ENCODE data around the gene CTCF. TPM values are rescaled to one million over a fixed set of nuclear protein-coding genes. Genes with fewer than 3 reads are reported as not detected.

CTCF gene
- total RNA-seq, 1 donor from 2014 or later, result 69.8 TPM

DNA sequence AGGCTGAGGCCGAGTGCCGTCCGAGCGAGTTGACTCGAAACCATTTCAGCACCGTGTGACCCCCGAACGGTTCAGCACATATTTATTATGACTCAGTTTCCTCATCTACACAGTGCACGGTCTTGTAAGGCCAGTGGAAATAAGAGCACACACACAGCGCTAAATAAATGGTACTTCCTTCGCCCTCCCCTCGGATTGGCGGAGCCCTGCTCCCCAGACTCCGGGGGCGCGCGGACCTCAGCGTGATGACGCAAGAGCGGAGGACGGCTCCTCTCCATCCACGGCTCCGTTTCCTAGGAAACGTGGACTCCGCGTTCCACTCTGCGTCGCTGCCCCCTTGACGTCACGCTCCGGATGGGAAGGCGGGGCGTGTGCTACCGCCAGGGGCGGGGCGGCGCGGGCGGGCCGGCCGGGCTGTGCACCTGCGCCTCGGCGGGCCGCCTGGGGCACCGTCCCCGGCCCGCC, 98.3 kb downstream of the CTCF start, which contains the start of gene PARD6A:
Gene PARD6A (plus strand): TSS at position 397 of the 465 bp plus-strand sequence. CDS start 79 bp downstream, outside the sequence.
- peaks cover 3% of the 10 kb centered on the region for H3K27me3 Mint-ChIP-seq
- H3K4me1 Mint-ChIP-seq (ENCODE audit: low read depth), result peaks cover 11% of the 10 kb centered on the region
- DNase-seq (ENCODE audit: low spot score, unreplicated experiment), result peak; percentile 81
- H3K36me3 Mint-ChIP-seq (ENCODE audit: insufficient read depth), result peaks cover 4% of the 10 kb centered on the region
- no peaks in the 10 kb centered on the region for H3K9me3 Mint-ChIP-seq (ENCODE audit: low read depth)
- peak within 1 kb of the TSS; percentile 88 for H3K4me3 Mint-ChIP-seq (ENCODE audit: low read depth)
- H3K27ac Mint-ChIP-seq, result peak within 1 kb of the TSS; percentile 96
- TF ChIP-seq, protein P1, sequence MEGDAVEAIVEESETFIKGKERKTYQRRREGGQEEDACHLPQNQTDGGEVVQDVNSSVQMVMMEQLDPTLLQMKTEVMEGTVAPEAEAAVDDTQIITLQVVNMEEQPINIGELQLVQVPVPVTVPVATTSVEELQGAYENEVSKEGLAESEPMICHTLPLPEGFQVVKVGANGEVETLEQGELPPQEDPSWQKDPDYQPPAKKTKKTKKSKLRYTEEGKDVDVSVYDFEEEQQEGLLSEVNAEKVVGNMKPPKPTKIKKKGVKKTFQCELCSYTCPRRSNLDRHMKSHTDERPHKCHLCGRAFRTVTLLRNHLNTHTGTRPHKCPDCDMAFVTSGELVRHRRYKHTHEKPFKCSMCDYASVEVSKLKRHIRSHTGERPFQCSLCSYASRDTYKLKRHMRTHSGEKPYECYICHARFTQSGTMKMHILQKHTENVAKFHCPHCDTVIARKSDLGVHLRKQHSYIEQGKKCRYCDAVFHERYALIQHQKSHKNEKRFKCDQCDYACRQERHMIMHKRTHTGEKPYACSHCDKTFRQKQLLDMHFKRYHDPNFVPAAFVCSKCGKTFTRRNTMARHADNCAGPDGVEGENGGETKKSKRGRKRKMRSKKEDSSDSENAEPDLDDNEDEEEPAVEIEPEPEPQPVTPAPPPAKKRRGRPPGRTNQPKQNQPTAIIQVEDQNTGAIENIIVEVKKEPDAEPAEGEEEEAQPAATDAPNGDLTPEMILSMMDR (IDR thresholded peaks at IDR 0.05; ENCODE audit: unreplicated experiment), result no peak

DNA sequence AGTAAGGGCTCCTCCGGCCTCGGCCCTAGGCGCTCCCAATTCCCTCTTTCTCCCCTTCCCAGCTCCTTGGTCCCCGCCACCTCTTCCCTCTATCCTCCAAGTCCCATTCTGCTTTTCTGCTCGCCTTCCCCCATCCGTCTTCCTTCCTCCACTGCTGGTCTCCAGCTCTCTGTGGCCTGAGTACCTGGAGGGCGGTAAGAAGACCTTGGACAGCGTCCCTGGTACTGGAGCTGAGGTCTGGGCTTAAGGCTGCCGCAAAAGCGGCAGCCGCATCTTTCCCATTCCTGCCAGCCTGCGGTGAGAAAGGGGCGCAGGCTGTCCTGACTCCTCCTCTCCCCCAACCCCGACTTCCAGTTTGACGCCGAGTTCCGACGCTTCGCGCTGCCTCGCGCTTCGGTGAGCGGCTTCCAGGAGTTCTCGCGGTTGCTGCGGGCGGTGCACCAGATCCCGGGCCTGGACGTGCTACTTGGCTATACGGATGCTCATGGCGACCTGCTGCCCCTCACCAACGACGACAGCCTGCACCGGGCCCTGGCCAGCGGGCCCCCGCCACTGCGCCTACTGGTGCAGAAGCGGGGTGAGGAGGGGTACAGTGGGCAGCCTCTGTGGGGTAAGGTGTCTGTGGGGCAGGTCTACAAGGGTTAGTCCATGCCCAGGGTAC, 98.9 kb downstream of the CTCF start:
- Mint-ChIP-seq H3K4me1 (ENCODE audit: low read depth) (peaks cover 11% of the 10 kb centered on the region), H3K4me3 (ENCODE audit: low read depth) (peak overlapping the region; percentile 83), H3K27ac (peak overlapping the region; percentile 96), H3K27me3 (no peaks in the 10 kb centered on the region), H3K36me3 (ENCODE audit: insufficient read depth) (peaks cover 4% of the 10 kb centered on the region), H3K9me3 (ENCODE audit: low read depth) (no peaks in the 10 kb centered on the region)
- no peak for DNase-seq (ENCODE audit: low spot score, unreplicated experiment)
- TF ChIP-seq, protein P1 (IDR thresholded peaks at IDR 0.05; ENCODE audit: unreplicated experiment), result no peak

DNA sequence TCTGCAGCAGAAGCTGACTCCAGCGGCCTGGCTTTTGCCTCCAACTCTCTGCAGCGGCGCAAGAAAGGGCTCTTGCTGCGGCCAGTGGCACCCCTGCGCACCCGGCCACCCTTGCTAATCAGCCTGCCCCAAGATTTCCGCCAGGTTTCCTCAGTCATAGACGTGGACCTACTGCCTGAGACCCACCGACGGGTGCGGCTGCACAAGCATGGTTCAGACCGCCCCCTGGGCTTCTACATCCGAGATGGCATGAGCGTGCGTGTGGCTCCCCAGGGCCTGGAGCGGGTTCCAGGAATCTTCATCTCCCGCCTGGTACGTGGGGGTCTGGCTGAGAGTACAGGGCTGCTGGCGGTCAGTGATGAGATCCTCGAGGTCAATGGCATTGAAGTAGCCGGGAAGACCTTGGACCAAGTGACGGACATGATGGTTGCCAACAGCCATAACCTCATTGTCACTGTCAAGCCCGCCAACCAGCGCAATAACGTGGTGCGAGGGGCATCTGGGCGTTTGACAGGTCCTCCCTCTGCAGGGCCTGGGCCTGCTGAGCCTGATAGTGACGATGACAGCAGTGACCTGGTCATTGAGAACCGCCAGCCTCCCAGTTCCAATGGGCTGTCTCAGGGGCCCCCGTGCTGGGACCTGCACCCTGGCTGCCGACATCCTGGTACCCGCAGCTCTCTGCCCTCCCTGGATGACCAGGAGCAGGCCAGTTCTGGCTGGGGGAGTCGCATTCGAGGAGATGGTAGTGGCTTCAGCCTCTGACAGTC, 99.7 kb downstream of the CTCF start:
- Mint-ChIP-seq H3K4me3 (ENCODE audit: low read depth) (peak overlapping the region; percentile 83), H3K4me1 (ENCODE audit: low read depth) (peaks cover 11% of the 10 kb centered on the region), H3K36me3 (ENCODE audit: insufficient read depth) (peaks cover 4% of the 10 kb centered on the region), H3K27ac (no peak overlapping the region), H3K9me3 (ENCODE audit: low read depth) (no peaks in the 10 kb centered on the region), H3K27me3 (no peaks in the 10 kb centered on the region)
- no peak for DNase-seq (ENCODE audit: low spot score, unreplicated experiment)
- TF ChIP-seq, protein P1 (IDR thresholded peaks at IDR 0.05; ENCODE audit: unreplicated experiment), result no peak

DNA sequence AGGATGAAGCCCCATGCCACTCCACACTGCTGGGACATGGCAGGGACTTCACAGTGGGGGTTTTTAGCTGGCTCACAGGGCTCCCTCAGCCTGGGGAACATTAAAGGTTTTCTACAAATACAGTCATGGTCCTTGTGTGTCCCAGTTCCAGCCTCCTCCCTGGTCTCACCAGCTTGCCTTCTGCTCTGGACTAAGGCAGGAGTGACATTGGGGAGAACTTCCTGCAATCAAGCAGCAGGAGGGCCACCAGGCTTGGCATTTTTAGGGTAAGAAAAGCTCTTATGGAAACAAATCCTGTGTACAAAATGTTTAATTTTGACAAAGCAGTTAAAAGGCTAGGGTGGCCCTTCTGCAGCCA, 100.3 kb downstream of the CTCF start:
- Mint-ChIP-seq H3K27me3 (no peaks in the 10 kb centered on the region), H3K27ac (no peak overlapping the region), H3K36me3 (ENCODE audit: insufficient read depth) (peaks cover 4% of the 10 kb centered on the region), H3K9me3 (ENCODE audit: low read depth) (no peaks in the 10 kb centered on the region), H3K4me1 (ENCODE audit: low read depth) (peaks cover 11% of the 10 kb centered on the region), H3K4me3 (ENCODE audit: low read depth) (no peak overlapping the region)
- TF ChIP-seq, protein P1 (IDR thresholded peaks at IDR 0.05; ENCODE audit: unreplicated experiment), result no peak
- no peak for DNase-seq (ENCODE audit: low spot score, unreplicated experiment)

DNA sequence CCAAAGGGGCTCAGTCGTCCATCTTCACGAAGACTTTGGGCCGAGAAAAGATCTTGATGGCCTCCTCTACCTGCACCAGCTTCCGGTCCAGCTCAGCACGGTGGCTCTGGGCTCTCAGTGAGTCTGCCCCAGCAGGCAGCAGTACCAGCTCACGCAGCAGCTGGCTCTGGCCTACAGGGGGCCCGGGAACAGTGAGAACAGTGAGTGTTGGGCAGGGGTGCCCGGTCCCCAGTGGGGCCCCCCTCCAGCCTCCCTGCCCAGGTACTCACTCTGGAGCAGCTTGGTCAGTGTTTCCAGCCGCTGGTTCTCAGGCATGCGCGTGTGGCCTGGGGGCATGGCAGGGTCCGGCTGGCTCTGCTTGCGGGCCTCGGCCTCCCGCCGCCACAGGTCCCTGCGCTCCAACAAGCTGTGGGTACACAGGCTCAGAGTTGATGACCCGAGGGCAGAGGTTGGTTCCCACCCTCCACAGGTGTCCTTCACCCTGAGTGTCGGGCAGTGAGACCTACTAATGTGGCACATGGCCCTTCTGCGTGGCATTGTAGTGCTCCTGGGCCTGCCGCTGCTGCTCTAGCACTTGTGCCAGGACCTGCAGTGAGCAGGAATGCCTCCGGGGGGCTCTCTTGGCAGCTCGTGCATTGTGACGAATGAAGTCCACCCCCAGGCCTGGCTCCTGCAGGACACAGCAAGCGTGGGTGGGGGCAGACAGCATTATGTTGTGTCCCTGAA, 101.0 kb downstream of the CTCF start:
- TF ChIP-seq, protein P1 (IDR thresholded peaks at IDR 0.05; ENCODE audit: unreplicated experiment), result peak; percentile 16
- peaks cover 4% of the 10 kb centered on the region for H3K36me3 Mint-ChIP-seq (ENCODE audit: insufficient read depth)
- DNase-seq (ENCODE audit: low spot score, unreplicated experiment), result no peak
- H3K27ac Mint-ChIP-seq, result no peak overlapping the region
- H3K9me3 Mint-ChIP-seq (ENCODE audit: low read depth), result no peaks in the 10 kb centered on the region
- H3K4me3 Mint-ChIP-seq (ENCODE audit: low read depth), result no peak overlapping the region
- H3K4me1 Mint-ChIP-seq (ENCODE audit: low read depth), result peaks cover 13% of the 10 kb centered on the region
- H3K27me3 Mint-ChIP-seq, result no peaks in the 10 kb centered on the region

Measured in progenitor cell of endocrine pancreas (in vitro differentiated cells).